HG03097 (cell line): ENCODE data around the gene PADI6.

Experiments used
- ATAC-seq: cut with Tn5 transposase; IDR thresholded peaks from one replicate; pipeline ENCODE4 v1.9.1; 2021; ENCODE audit not compliant: unreplicated experiment, low FRiP score

Gene PADI6

GRCh38 chr1:17355898-17356297 is 16.1 kb upstream of the PADI6 start:
- no peak for ATAC-seq

- no peak for ATAC-seq
Measured at GRCh38 chr1:17356387-17357026, 15.5 kb upstream of the PADI6 start.

- no peak for ATAC-seq
Measured at GRCh38 chr1:17358557-17358956, 13.4 kb upstream of the PADI6 start.

DNA sequence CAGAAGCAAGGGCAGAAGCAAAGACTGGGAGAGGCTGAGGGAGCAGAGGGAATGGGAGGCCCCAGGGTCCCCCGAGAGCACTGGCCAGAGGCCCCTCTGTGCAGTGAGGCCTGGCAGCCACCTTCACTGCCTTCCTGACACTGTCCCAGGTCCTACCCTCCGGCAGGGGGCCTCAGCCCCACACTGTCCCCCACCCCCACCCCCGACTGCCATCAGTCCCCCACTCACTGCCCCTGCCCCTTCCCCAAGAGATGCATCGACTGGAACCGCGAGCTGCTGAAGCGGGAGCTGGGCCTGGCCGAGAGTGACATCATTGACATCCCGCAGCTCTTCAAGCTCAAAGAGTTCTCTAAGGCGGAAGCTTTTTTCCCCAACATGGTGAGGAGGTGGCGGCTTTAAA is 13.0 kb upstream of the PADI6 start:
- ATAC-seq, result no peak

DNA sequence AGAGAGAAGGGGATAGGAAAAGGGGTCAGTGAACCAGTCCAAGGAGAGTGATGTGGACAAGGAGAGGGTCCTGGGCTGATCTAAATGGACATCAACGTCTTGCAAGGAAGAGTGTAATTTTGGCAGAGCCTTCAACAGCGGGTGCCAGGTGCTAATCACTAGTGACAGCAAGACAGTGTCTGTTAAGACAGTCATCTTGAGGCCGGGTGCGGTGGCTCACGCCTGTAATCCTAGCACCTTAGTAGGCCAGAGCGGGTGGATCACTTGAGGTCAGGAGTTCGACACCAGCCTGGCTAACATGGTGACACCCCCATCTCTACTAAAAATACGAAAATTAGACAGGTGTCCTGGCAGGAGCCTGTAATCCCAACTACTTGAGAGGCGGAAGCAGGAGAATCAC is 12.2 kb upstream of the PADI6 start:
- no peak for ATAC-seq

- no peak for ATAC-seq
Measured at GRCh38 chr1:17360272-17360956, 11.6 kb upstream of the PADI6 start.

- no peak for ATAC-seq
Measured at GRCh38 chr1:17361687-17362086, 10.3 kb upstream of the PADI6 start.

- ATAC-seq, result no peak
Measured at GRCh38 chr1:17363351-17363750, 8.6 kb upstream of the PADI6 start.

GRCh38 chr1:17363771-17364170 is 8.2 kb upstream of the PADI6 start:
- no peak for ATAC-seq

DNA sequence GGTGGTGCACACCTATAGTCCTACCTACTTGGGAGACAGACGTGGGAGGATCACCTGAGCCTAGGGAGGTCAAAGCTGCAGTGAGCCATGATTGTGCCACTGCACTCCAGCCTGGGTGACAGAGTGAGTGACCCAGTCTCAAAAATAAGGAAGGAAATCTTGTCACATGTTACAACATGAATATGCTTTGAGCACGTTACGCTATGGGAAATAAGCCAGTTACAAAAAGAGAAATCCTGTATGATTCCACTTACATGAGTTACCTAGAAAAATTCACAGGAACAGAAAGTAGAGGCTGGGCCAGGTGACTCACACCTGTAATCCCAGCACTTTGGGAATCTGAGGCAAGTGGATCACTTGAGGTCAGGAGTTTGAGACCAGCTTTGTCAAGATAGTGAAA is 6.7 kb upstream of the PADI6 start:
- ATAC-seq, result no peak

GRCh38 chr1:17369466-17369865 is 2.5 kb upstream of the PADI6 start:
- no peak for ATAC-seq

- no peak for ATAC-seq
Measured at GRCh38 chr1:17370618-17371017, 1.4 kb upstream of the PADI6 start.

GRCh38 chr1:17372955-17373354 is 959 bp downstream of the PADI6 start:
- ATAC-seq, result no peak

- no peak for ATAC-seq
Measured at GRCh38 chr1:17375651-17376050, 3.7 kb downstream of the PADI6 start.

- no peak for ATAC-seq
Measured at GRCh38 chr1:17377325-17377953, 5.4 kb downstream of the PADI6 start.

GRCh38 chr1:17381161-17381560 is 9.2 kb downstream of the PADI6 start:
- ATAC-seq, result no peak

DNA sequence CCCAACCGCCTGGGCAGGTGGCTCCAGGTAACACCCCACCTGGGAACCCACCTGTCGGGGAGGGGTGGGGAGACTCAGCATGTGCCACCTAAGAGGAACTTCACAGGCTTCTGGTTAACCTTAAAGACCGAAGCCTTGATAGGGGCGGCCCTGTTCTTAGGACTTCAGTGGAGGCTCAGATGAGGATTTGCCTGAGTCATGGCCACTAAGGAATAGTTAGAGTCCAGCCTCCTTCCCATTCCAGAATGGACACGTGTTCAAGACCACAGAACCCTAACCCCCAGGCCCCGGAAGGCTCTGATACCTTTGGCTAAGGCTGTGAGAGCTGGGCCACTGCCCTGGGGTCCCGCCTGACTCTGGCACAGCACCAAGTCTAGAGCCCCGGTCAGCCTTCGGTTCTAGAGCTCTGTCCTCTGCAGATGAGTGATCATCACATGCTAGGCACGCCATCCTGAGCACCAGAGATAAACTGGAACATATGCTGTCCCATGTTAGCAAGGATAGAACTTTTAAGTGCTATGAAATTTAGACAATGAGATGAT is 20.3 kb downstream of the PADI6 start:
- no peak for ATAC-seq

GRCh38 chr1:17393230-17393629 is 21.2 kb downstream of the PADI6 start:
- ATAC-seq, result no peak

DNA sequence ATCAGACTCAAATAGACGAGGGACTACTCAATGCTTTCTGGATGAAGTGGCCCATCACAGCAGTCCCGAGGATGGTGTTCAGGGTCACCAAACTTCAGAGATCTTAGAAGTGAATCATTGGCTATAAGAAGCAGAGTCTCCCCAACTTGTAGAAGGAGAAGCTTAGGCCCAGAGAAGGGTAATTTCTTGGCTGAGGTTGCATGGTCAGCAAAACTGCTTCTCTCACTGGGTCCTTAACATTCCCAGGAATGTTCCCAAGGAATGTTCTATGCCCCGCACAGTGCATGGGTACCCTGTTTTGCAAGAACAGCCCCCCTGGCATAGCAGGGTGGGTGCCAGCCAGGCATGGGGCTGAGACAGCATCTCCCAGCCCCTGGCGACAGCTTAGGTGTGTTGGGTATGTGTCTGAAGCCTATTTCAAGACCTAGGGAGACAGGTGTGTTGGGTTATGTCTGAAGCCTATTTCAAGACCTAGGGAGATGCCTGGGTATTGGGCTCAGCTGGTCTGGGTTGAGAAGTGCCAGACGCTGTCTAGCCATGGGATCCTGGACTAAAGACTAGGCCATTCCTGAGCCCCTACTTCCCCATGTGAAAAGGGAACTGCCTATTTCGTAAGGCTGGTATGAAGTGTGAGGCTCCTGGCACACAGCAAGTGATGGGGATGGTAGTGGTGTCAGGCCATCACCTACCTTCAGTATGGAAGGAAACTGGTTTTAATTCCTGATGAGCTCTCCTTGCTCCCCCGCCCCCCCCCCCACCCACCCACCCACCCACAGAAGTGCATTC is 26.1 kb downstream of the PADI6 start:
- no peak for ATAC-seq

DNA sequence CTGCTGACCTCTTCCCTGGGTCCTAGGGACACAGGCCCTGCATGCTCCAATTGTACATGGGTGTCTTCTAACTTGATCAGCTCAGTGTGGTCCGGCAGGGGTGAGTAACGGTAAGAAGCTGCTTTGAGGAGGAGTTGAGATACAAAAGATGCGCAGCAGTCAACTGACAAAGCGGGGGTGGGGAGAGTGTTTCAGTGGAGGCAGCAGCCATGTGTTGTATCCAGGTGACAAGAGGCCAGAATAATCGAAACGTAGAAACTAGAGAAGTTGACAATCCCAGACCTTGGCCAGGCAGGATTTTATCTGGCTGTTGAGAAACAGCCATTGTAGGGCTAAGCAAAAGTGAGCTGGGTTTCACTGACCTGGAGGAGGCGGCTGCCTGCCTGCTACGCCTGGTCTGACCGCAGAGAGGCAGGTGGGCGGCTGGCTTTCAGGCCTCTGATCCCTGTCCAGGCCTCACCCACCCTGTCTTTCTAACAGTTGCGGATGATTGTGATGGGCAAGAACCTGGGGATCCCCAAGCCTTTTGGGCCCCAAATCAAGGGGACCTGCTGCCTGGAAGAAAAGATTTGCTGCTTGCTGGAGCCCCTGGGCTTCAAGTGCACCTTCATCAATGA is 28.8 kb downstream of the PADI6 start:
- no peak for ATAC-seq

DNA sequence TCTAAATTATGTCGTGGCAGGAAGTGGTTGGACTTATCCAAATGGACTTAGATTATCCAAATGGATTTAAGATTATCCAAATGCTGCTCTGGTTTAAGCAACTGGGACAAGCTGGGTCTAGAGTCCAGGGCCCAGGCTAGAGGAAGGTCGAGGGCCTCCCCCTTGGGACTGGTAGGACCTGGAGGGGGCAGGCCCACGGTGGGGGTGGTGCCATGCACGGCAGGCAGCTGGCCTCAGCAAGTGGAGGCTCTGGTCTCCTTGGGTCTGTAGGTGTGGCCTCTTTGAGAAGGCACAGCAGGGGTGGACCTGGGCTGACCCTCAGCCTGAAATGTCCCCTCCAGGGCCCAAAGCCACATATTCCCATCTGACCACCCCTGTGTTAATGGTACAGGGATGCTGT is 29.8 kb downstream of the PADI6 start:
- no peak for ATAC-seq
